K562 (cell line): Measurements from ENCODE around the gene HNRNPM. TPM values are rescaled to one million over a fixed set of nuclear protein-coding genes. Genes with fewer than 3 reads are reported as not detected.

ENCODE experiments used
- BCOR ChIP-seq: fragments of 450-650 bp; IDR thresholded peaks from 2 replicates; pipeline ENCODE4 v1.6.1; 2016
- BHLHE40 ChIP-seq: IDR thresholded peaks from 2 replicates; pipeline ENCODE4 v1.6.1; 2011; ENCODE audit warnings: low read length, improper control_type of control experiment
- CXXC5 ChIP-seq: fragments of 250-450 bp; sonication (Bioruptor Pico); IDR thresholded peaks from 2 replicates; pipeline ENCODE4 v1.8.0; 2022; ENCODE audit warnings: inconsistent platforms, mild to moderate bottlenecking, moderate library complexity
- L3MBTL2 ChIP-seq: fragments of 450-650 bp; IDR thresholded peaks from 2 replicates; pipeline ENCODE4 v1.6.1; 2016; ENCODE audit warnings: mild to moderate bottlenecking, moderate library complexity
- MITF ChIP-seq: IDR thresholded peaks from 2 replicates; pipeline ENCODE4 v1.6.1; 2014; ENCODE audit warnings: antibody characterized with exemption
- RAD51 ChIP-seq: fragments of 450-650 bp; IDR thresholded peaks from 2 replicates; pipeline ENCODE4 v1.7.1; 2016; ENCODE audit warnings: low read depth, mild to moderate bottlenecking, borderline replicate concordance
- RB1 ChIP-seq: fragments of 450-650 bp; IDR thresholded peaks from 2 replicates; pipeline ENCODE4 v1.6.1; 2017; ENCODE audit warnings: low read depth, mild to moderate bottlenecking
- REST ChIP-seq, 2 experiments: fragments of 450-650 bp; formaldehyde crosslinking in 1 of 2; IDR thresholded peaks; 2 replicates each; pipeline versions ENCODE4 v1.4.0 to v1.6.1; 2014 to 2020; ENCODE audit warnings: mild to moderate bottlenecking in 2 of 2, borderline replicate concordance in 1 of 2, low read depth in 1 of 2
- RUNX1 ChIP-seq: sonication (generic); IDR thresholded peaks from 2 replicates; pipeline ENCODE4 v1.6.1; 2016; ENCODE audit warnings: antibody characterized with exemption, low read depth
- SAP30 ChIP-seq: fragments of 200-600 bp; sonication (generic); IDR thresholded peaks from 2 replicates; pipeline ENCODE4 v1.6.1; 2012; ENCODE audit warnings: borderline replicate concordance, low read depth, mild to moderate bottlenecking, moderate library complexity, low read length, control low read depth, inconsistent platforms; ENCODE audit not compliant: insufficient read depth, poor library complexity, severe bottlenecking
- STAT6 ChIP-seq: sonication (generic); formaldehyde crosslinking; IDR thresholded peaks from 2 replicates; pipeline ENCODE4 v1.8.1; 2023; ENCODE audit warnings: mild to moderate bottlenecking, missing genetic modification reagents
- TFAP4 ChIP-seq: sonication (generic); formaldehyde crosslinking; IDR thresholded peaks from 2 replicates; pipeline ENCODE4 v1.8.0; 2022; ENCODE audit warnings: missing genetic modification reagents, mild to moderate bottlenecking, moderate library complexity, borderline replicate concordance
- ZNF699 ChIP-seq: fragments of 250-450 bp; sonication (Bioruptor Pico); IDR thresholded peaks from 2 replicates; pipeline ENCODE4 v1.8.0; 2021; ENCODE audit warnings: mild to moderate bottlenecking, moderate library complexity; ENCODE audit not compliant: insufficient replicate concordance
- polyA plus RNA-seq, 8 experiments: library from polyadenylated mRNA; depleted of rRNA in 4 of 8; stranded (reverse) in 5 of 8; unstranded in 3 of 8; fragments of >200 nt; fragmentation: Nextera tagmentation in 2 of 8; fragmentation: Illumina TruSeq in 1 of 8; extraction: Ambion mirVana in 2 of 8; extraction: Trizol in 1 of 8; gene quantifications; 2 replicates each; pipeline versions ENCODE4 v1.2.1 to v1.2.3, GENCODE V29; 2011 to 2014; ENCODE audit warnings: inconsistent platforms in 1 of 8, missing spikeins in 1 of 8
- total RNA-seq, 7 experiments: library from RNA; depleted of rRNA in 6 of 7; stranded (reverse); fragments of >200 nt in 6 of 7; fragmentation: Illumina TruSeq in 2 of 7; extraction: Trizol in 2 of 7; gene quantifications; 2 replicates each; pipeline versions ENCODE4 v1.2.1 to v1.2.3, GENCODE V29; 2011 to 2021; ENCODE audit warnings: low replicate concordance in 1 of 7

Gene HNRNPM
- total and polyA plus RNA-seq, 9 of the 15 experiments (the other 6 are each of a cell fraction or from before 2014, with no cell fraction given), result 11.1 to 340 (median 195) TPM

GRCh38 chr19:8412783-8413628 lies 31.8 kb upstream of the HNRNPM start, which contains the start of gene MARCHF2 (continued):
- TF ChIP-seq REST (IDR thresholded peaks at IDR 0.05; ENCODE audit: borderline replicate concordance) (peak; percentile 41; the same call in 1 of the 2 replicates), REST (CRISPR knock-in tag; IDR thresholded peaks at IDR 0.05; ENCODE audit: low read depth) (peak; percentile 64; the same call in 1 of the 2 replicates), ZNF699 (CRISPR knock-in tag) (no peak), CXXC5 (CRISPR knock-in tag) (peak; percentile 92), RB1 (peak; percentile 78), RUNX1 (no peak), TFAP4 (peak; percentile 57; the same call in 1 of the 2 replicates), RAD51 (no peak), STAT6 (CRISPR knock-in tag) (no peak), BCOR (peak; percentile 64; the same call in 1 of the 2 replicates), MITF (peak; percentile 75; the same call in 1 of the 2 replicates), BHLHE40 (peak; percentile 84), SAP30 (peak; percentile 60), L3MBTL2 (peak; percentile 20)
